HepG2 (cell line): ENCODE measurements around the gene PLPP3. TPM values are rescaled to one million over a fixed set of nuclear protein-coding genes. Genes with fewer than 3 reads are reported as not detected.

ENCODE experiments used
- AGO2 ChIP-seq: fragments of 200-400 bp; formaldehyde crosslinking; optimal IDR thresholded peaks from 2 replicates; pipeline ENCODE3; 2017; ENCODE audit warnings: mild to moderate bottlenecking, low read depth, low read length, moderate library complexity
- ATF7-NPFF ChIP-seq: sonication (generic); formaldehyde crosslinking; IDR thresholded peaks from 2 replicates; pipeline ENCODE4 v1.8.1; 2023; ENCODE audit warnings: mild to moderate bottlenecking, low read depth, missing genetic modification reagents, moderate library complexity
- ELF1 ChIP-seq: sonication (generic); formaldehyde crosslinking; IDR thresholded peaks from 2 replicates; pipeline ENCODE4 v1.4.0; 2020; ENCODE audit warnings: missing genetic modification reagents
- HOXA9 ChIP-seq: sonication (generic); formaldehyde crosslinking; IDR thresholded peaks from 2 replicates; pipeline ENCODE4 v1.8.1; 2022; ENCODE audit warnings: missing genetic modification reagents, mild to moderate bottlenecking, moderate library complexity, borderline replicate concordance
- NFE2 ChIP-seq: sonication (generic); formaldehyde crosslinking; IDR thresholded peaks from 2 replicates; pipeline ENCODE4 v1.4.0; 2020; ENCODE audit warnings: missing genetic modification reagents
- ONECUT2 ChIP-seq: sonication (generic); formaldehyde crosslinking; IDR thresholded peaks from 2 replicates; pipeline ENCODE4 v1.4.0; 2020; ENCODE audit warnings: missing genetic modification reagents
- RAD51 ChIP-seq: fragments of 450-650 bp; IDR thresholded peaks from 2 replicates; pipeline ENCODE4 v1.6.1; 2016; ENCODE audit warnings: borderline replicate concordance
- RXRA ChIP-seq: sonication (generic); formaldehyde crosslinking; IDR thresholded peaks from 2 replicates; pipeline ENCODE4 v1.5.1; 2020; ENCODE audit warnings: missing genetic modification reagents
- SOX13 ChIP-seq, 3 experiments: fragments of 450-650 bp in 1 of 3; sonication (generic) in 1 of 3; formaldehyde crosslinking in 1 of 3; IDR thresholded peaks in 2 of 3; conservative IDR thresholded peaks in 1 of 3; 2 replicates each; pipeline versions ENCODE4 v1.5.0 to v1.6.1; 2016 to 2020; ENCODE audit warnings: antibody characterized with exemption in 1 of 3, mild to moderate bottlenecking in 1 of 3, missing compliant biosample characterization in 1 of 3, missing genetic modification reagents in 1 of 3, moderate library complexity in 1 of 3
- SPEN ChIP-seq: sonication (generic); formaldehyde crosslinking; IDR thresholded peaks from 2 replicates; pipeline ENCODE4 v1.5.1; 2020; ENCODE audit warnings: low read depth, mild to moderate bottlenecking, missing genetic modification reagents
- TBP ChIP-seq: sonication (generic); formaldehyde crosslinking; IDR thresholded peaks from 2 replicates; pipeline ENCODE4 v1.5.0; 2020; ENCODE audit warnings: missing genetic modification reagents
- TP53 ChIP-seq: sonication (generic); formaldehyde crosslinking; conservative IDR thresholded peaks from 2 replicates; pipeline ENCODE4 v1.4.0; 2020; ENCODE audit warnings: missing genetic modification reagents
- ZNF326 ChIP-seq: sonication (generic); formaldehyde crosslinking; IDR thresholded peaks from 2 replicates; pipeline ENCODE4 v1.4.0; 2020; ENCODE audit warnings: missing genetic modification reagents, borderline replicate concordance
- ZNF431 ChIP-seq: sonication (generic); formaldehyde crosslinking; IDR thresholded peaks from 2 replicates; pipeline ENCODE4 v1.9.0; 2022; ENCODE audit warnings: missing genetic modification reagents, low read depth, mild to moderate bottlenecking, borderline replicate concordance
- ZNF44 ChIP-seq: sonication (generic); formaldehyde crosslinking; IDR thresholded peaks from 2 replicates; pipeline ENCODE4 v1.5.1; 2020; ENCODE audit warnings: mild to moderate bottlenecking, missing genetic modification reagents
- ZNF510 ChIP-seq: sonication (generic); formaldehyde crosslinking; IDR thresholded peaks from 2 replicates; pipeline ENCODE4 v1.4.0; 2020; ENCODE audit warnings: low read depth, mild to moderate bottlenecking, missing genetic modification reagents
- ZSCAN12 ChIP-seq: sonication (generic); formaldehyde crosslinking; IDR thresholded peaks from 2 replicates; pipeline ENCODE4 v1.9.0; 2021; ENCODE audit warnings: mild to moderate bottlenecking, missing genetic modification reagents
- polyA plus RNA-seq, 8 experiments: library from polyadenylated mRNA; depleted of rRNA in 3 of 8; stranded (reverse) in 7 of 8; unstranded in 1 of 8; fragments of >200 nt; fragmentation: Illumina TruSeq in 4 of 8; extraction: Trizol in 4 of 8; gene quantifications; 2 replicates each; pipeline versions ENCODE4 v1.2.1 to v1.2.3, GENCODE V29; 2011 to 2016; ENCODE audit warnings: low read depth in 4 of 8, missing spikeins in 1 of 8, mixed read lengths in 1 of 8; ENCODE audit not compliant: insufficient read depth in 1 of 8
- total RNA-seq, 5 experiments: library from RNA; depleted of rRNA; stranded (reverse); fragments of >200 nt; fragmentation: Illumina TruSeq; extraction: Trizol; gene quantifications; 2 replicates each; pipeline ENCODE4 v1.2.3, GENCODE V29; 2016; ENCODE audit warnings: low read depth in 1 of 5
- TF ChIP-seq, protein P1 (sequence below): sonication (generic); formaldehyde crosslinking; IDR thresholded peaks from 2 replicates; pipeline ENCODE4 v1.4.0; 2020; ENCODE audit warnings: missing genetic modification reagents, borderline replicate concordance
- TF ChIP-seq, protein P2 (sequence below): sonication (generic); formaldehyde crosslinking; IDR thresholded peaks from 2 replicates; pipeline ENCODE4 v1.5.0; 2020; ENCODE audit warnings: missing genetic modification reagents
- TF ChIP-seq, protein P3 (sequence below): IDR thresholded peaks from 2 replicates; pipeline ENCODE4 v1.6.1; 2016; ENCODE audit warnings: control low read depth
- TF ChIP-seq, protein P4 (sequence below): sonication (generic); formaldehyde crosslinking; IDR thresholded peaks from 2 replicates; pipeline ENCODE4 v1.5.1; 2020; ENCODE audit warnings: mild to moderate bottlenecking, moderate library complexity, missing genetic modification reagents

PLPP3 gene
- total and polyA plus RNA-seq, 2 of the 13 experiments (the other 11 are each of a cell fraction or from before 2014, with no cell fraction given) = 49.7 to 65.8 TPM

DNA sequence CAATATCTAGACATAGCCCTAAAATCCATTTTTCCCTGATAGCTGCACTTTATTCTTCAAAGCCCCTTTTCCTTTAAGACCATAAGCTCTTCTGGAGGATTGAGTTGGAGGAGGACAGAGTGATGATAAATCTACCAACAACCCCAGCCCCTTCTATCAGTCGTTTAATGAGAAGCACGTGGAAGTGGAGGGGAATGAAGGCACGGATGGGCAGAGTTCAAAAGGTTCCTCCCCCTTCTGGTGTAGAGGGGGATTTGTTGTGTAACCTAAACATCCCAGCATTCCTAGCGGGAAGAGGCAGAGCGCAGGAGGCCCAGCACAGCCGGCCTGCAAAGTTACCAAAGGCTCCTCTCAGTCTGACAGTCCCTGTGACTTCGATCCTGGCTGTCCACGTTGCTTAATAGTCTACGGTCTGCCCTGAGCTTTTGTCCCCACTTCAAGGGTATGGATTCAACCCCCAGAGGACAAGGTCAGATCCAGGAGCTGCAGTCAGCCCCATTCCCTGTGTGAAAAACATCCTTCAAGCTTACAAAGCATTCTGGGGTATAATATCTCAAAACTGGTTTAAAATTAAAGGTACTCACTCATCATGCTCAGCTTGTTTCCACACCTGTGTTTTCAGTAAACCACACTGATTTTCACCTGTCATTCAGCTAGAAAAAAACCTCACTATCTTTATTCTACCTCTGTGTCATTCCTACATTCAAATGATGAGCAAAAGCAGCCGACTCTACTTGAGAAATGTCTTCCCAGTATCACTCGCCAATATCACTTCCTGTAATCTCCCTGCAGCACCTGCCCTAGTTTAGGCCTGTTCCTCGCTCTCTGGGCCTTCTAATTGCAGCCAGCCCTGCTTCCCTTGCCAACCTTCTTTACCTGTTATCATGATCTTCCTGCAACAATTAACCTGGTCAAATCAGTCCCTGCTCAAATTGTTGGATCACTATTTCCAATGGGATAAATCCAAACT lies 117.9 kb downstream of the PLPP3 start (continued):
- TF ChIP-seq SOX13 (IDR thresholded peaks at IDR 0.05) (no peak; the same call in 1 of the 2 replicates), SOX13 (CRISPR knock-in tag; conservative IDR thresholded peaks at IDR 0.05 in 1 of 2, IDR thresholded peaks at IDR 0.05 in 1 of 2) (peak in 1 of 2 experiments; percentile 82; a peak in 2 of 4 replicates), RXRA (CRISPR knock-in tag) (peak; percentile 93), ELF1 (CRISPR knock-in tag) (peak; percentile 46; the same call in 1 of the 2 replicates), TBP (CRISPR knock-in tag) (no peak), SPEN (CRISPR knock-in tag) (peak; percentile 89), ATF7-NPFF (CRISPR knock-in tag) (no peak), ZNF510 (CRISPR knock-in tag) (peak; percentile 78; the same call in 1 of the 2 replicates), ZSCAN12 (CRISPR knock-in tag) (no peak), ZNF431 (CRISPR knock-in tag) (0 out of 2 replicates have a peak, but pooled peaks have one; percentile 30), NFE2 (no peak), ZNF326 (CRISPR knock-in tag) (no peak), ONECUT2 (CRISPR knock-in tag) (peak; percentile 64), AGO2 (no peak), TP53 (CRISPR knock-in tag) (no peak), ZNF44 (CRISPR knock-in tag) (no peak), HOXA9 (CRISPR knock-in tag) (no peak), RAD51 (no peak)
- TF ChIP-seq, protein P1, sequence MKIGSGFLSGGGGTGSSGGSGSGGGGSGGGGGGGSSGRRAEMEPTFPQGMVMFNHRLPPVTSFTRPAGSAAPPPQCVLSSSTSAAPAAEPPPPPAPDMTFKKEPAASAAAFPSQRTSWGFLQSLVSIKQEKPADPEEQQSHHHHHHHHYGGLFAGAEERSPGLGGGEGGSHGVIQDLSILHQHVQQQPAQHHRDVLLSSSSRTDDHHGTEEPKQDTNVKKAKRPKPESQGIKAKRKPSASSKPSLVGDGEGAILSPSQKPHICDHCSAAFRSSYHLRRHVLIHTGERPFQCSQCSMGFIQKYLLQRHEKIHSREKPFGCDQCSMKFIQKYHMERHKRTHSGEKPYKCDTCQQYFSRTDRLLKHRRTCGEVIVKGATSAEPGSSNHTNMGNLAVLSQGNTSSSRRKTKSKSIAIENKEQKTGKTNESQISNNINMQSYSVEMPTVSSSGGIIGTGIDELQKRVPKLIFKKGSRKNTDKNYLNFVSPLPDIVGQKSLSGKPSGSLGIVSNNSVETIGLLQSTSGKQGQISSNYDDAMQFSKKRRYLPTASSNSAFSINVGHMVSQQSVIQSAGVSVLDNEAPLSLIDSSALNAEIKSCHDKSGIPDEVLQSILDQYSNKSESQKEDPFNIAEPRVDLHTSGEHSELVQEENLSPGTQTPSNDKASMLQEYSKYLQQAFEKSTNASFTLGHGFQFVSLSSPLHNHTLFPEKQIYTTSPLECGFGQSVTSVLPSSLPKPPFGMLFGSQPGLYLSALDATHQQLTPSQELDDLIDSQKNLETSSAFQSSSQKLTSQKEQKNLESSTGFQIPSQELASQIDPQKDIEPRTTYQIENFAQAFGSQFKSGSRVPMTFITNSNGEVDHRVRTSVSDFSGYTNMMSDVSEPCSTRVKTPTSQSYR (CRISPR knock-in tag) = peak; percentile 67; the same call in 1 of the 2 replicates
- TF ChIP-seq, protein P2, sequence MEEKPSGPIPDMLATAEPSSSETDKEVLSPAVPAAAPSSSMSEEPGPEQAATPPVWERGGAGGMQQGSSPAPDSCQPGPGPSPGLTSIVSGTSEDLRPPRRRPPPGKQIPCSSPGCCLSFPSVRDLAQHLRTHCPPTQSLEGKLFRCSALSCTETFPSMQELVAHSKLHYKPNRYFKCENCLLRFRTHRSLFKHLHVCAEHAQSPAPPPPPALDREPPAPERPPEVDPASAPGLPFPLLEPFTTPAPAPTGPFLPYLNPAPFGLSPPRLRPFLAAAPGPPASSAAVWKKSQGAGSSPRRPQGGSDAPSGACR (CRISPR knock-in tag) = peak; percentile 82; the same call in 1 of the 2 replicates
- TF ChIP-seq, protein P3, sequence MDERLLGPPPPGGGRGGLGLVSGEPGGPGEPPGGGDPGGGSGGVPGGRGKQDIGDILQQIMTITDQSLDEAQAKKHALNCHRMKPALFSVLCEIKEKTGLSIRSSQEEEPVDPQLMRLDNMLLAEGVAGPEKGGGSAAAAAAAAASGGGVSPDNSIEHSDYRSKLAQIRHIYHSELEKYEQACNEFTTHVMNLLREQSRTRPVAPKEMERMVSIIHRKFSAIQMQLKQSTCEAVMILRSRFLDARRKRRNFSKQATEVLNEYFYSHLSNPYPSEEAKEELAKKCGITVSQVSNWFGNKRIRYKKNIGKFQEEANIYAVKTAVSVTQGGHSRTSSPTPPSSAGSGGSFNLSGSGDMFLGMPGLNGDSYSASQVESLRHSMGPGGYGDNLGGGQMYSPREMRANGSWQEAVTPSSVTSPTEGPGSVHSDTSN = no peak
- TF ChIP-seq, protein P4, sequence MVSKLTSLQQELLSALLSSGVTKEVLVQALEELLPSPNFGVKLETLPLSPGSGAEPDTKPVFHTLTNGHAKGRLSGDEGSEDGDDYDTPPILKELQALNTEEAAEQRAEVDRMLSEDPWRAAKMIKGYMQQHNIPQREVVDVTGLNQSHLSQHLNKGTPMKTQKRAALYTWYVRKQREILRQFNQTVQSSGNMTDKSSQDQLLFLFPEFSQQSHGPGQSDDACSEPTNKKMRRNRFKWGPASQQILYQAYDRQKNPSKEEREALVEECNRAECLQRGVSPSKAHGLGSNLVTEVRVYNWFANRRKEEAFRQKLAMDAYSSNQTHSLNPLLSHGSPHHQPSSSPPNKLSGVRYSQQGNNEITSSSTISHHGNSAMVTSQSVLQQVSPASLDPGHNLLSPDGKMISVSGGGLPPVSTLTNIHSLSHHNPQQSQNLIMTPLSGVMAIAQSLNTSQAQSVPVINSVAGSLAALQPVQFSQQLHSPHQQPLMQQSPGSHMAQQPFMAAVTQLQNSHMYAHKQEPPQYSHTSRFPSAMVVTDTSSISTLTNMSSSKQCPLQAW (CRISPR knock-in tag) = peak; percentile 89
